CD4-positive, alpha-beta T cell (primary cell): ENCODE results near the gene MCC. TPM values are rescaled to one million over a fixed set of nuclear protein-coding genes. Genes with fewer than 3 reads are reported as not detected.

Source experiments
- ATAC-seq: fragments of 200-7000 bp; cut with Tn5 transposase; one replicate; pipeline ENCODE4 v1.10.0; 2022; ENCODE audit warnings: mild to moderate bottlenecking; ENCODE audit not compliant: poor library complexity
- CTCF ChIA-PET: fragments of 350-600 bp; sonication (Branson Sonifier 250); formaldehyde crosslinking; loops from one replicate; lab custom pipeline; 2021; ENCODE audit warnings: antibody characterized with exemption, inconsistent platforms; lab: Charles Lee
- POLR2A ChIA-PET: fragments of 350-600 bp; sonication (Branson Sonifier 250); formaldehyde crosslinking; loops from one replicate; lab custom pipeline; 2021; ENCODE audit warnings: antibody characterized with exemption, inconsistent platforms; lab: Charles Lee
- DNase-seq, 14 experiments: peaks; one replicate each; pipeline ENCODE4 v3.0.0-alpha.2; 2013 to 2020; ENCODE audit warnings: mixed read lengths in 2 of 14
- H3K27ac ChIP-seq, 2 donors: one replicate each; pipeline versions ENCODE4 v1.5.1 to v1.7.0; 2013; ENCODE audit warnings: low read length in 2 of 2, low read depth in 1 of 2, mild to moderate bottlenecking in 1 of 2
- H3K27me3 ChIP-seq, 2 experiments: 1 replicate in 1 of 2; 2 replicates in 1 of 2; pipeline versions ENCODE4 v1.6.1 to v1.7.0; 2013; ENCODE audit warnings: low read length in 2 of 2, control low read depth in 1 of 2, mild to moderate bottlenecking in 1 of 2, moderate library complexity in 1 of 2; ENCODE audit not compliant: insufficient read depth in 2 of 2, control insufficient read depth in 1 of 2
- H3K36me3 ChIP-seq: one replicate; pipeline ENCODE4 v1.6.1; 2013; ENCODE audit warnings: low read length, control low read depth; ENCODE audit not compliant: insufficient read depth
- H3K4me1 ChIP-seq: one replicate; pipeline ENCODE4 v1.6.1; 2013; ENCODE audit warnings: low read length, control low read depth; ENCODE audit not compliant: insufficient read depth
- H3K4me3 ChIP-seq: one replicate; pipeline ENCODE4 v1.5.1; 2013; ENCODE audit warnings: mild to moderate bottlenecking, low read length, moderate library complexity
- H3K9me3 ChIP-seq, 2 experiments: 1 replicate in 1 of 2; 2 replicates in 1 of 2; pipeline versions ENCODE4 v1.6.1 to v1.7.0; 2013; ENCODE audit warnings: low read length in 2 of 2, mild to moderate bottlenecking in 2 of 2, control low read depth in 1 of 2, moderate library complexity in 1 of 2; ENCODE audit not compliant: control insufficient read depth in 1 of 2, insufficient read depth in 1 of 2
- H3K27ac Mint-ChIP-seq: one replicate; pipeline ENCODE4 v1.8.0; 2020; ENCODE audit warnings: mixed read lengths
- H3K27me3 Mint-ChIP-seq: one replicate; pipeline ENCODE4 v1.8.0; 2021; ENCODE audit warnings: mixed read lengths
- H3K36me3 Mint-ChIP-seq: one replicate; pipeline ENCODE4 v1.8.0; 2021; ENCODE audit warnings: low read depth, mixed read lengths
- H3K4me1 Mint-ChIP-seq: one replicate; pipeline ENCODE4 v1.8.0; 2021; ENCODE audit warnings: low read depth, mixed read lengths
- H3K4me3 Mint-ChIP-seq: one replicate; pipeline ENCODE4 v1.8.0; 2020; ENCODE audit warnings: mild to moderate bottlenecking, mixed read lengths
- H3K9me3 Mint-ChIP-seq: one replicate; pipeline ENCODE4 v1.8.0; 2020; ENCODE audit warnings: mixed read lengths
- intact Hi-C, 2 experiments: fragments of 100-400 bp; cut with DNase I in 1 of 2; cut with micrococcal nuclease in 1 of 2; formaldehyde crosslinking; loops; one replicate each; pipeline versions ENCODE4 v1.15.1 to v1.9.0; 2023 to 2025; cut with DNase I, micrococcal nuclease
- total RNA-seq, 174 experiments: library from RNA in 2 of 174; stranded (reverse) in 2 of 174; gene quantifications; one replicate each; pipeline ENCODE4 v1.2.3 and lab custom pipeline; 2021 to 2026
- TF ChIP-seq, protein P1 (sequence below): fragments of 200-600 bp; IDR thresholded peaks from one replicate; pipeline ENCODE4 v1.8.0; 2022; ENCODE audit warnings: antibody characterized with exemption, mild to moderate bottlenecking

Gene MCC
- total RNA-seq, 2 experiments from 2014 or later, result 3.2 to 3.3 TPM

DNA sequence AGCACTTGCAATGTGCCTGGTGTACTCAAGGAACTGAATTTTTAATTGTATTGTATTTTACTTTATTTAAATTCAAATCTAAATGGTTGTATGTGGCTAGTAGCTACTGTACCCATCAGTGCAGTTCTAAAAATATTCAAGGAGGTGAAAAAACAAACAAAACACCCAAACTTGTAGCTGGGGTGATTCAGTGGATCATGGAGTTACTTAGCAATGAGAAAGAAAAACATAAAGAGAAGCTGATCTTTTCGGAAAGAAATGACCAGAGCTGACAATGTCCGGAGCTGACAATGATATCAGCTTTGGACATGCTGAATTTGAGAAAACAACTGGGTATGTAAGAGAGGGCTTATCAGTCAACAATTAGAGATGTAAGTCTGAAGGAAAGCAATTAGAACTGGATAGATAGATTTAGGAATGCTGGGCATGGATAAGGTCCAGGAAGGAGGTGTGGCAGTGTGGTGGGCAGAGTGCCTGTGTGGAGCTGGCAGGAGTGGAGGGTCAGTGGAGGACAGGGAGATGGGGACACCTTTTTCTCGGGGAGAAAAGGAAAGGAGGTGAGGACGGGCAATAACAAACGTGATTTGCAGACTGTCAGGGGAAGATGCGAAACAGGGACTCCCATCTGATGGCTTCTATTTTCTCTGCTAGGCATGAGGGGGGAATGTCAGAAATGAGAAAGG is 398.5 kb downstream of the MCC start:
- H3K9me3 Mint-ChIP-seq, result no peaks in the 10 kb centered on the region
- no peak overlapping the region for H3K27ac ChIP-seq
- H3K27me3 ChIP-seq, result no peaks in the 10 kb centered on the region
- intact Hi-C loops, result no loop called here
- H3K4me3 ChIP-seq, result no peak overlapping the region
- H3K4me1 Mint-ChIP-seq, result peaks cover 14% of the 10 kb centered on the region
- no peaks in the 10 kb centered on the region for H3K9me3 ChIP-seq
- ChIA-PET POLR2A (no interaction called here), CTCF (no interaction called here)
- ATAC-seq, result no peak
- H3K4me3 Mint-ChIP-seq, result no peak overlapping the region
- no peak for DNase-seq
- no peak overlapping the region for H3K27ac Mint-ChIP-seq
- H3K36me3 ChIP-seq, result peaks cover 2% of the 10 kb centered on the region
- no peaks in the 10 kb centered on the region for H3K4me1 ChIP-seq
- no peaks in the 10 kb centered on the region for H3K27me3 Mint-ChIP-seq
- TF ChIP-seq, protein P1, sequence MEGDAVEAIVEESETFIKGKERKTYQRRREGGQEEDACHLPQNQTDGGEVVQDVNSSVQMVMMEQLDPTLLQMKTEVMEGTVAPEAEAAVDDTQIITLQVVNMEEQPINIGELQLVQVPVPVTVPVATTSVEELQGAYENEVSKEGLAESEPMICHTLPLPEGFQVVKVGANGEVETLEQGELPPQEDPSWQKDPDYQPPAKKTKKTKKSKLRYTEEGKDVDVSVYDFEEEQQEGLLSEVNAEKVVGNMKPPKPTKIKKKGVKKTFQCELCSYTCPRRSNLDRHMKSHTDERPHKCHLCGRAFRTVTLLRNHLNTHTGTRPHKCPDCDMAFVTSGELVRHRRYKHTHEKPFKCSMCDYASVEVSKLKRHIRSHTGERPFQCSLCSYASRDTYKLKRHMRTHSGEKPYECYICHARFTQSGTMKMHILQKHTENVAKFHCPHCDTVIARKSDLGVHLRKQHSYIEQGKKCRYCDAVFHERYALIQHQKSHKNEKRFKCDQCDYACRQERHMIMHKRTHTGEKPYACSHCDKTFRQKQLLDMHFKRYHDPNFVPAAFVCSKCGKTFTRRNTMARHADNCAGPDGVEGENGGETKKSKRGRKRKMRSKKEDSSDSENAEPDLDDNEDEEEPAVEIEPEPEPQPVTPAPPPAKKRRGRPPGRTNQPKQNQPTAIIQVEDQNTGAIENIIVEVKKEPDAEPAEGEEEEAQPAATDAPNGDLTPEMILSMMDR, result no peak
- H3K36me3 Mint-ChIP-seq, result no peaks in the 10 kb centered on the region

DNA sequence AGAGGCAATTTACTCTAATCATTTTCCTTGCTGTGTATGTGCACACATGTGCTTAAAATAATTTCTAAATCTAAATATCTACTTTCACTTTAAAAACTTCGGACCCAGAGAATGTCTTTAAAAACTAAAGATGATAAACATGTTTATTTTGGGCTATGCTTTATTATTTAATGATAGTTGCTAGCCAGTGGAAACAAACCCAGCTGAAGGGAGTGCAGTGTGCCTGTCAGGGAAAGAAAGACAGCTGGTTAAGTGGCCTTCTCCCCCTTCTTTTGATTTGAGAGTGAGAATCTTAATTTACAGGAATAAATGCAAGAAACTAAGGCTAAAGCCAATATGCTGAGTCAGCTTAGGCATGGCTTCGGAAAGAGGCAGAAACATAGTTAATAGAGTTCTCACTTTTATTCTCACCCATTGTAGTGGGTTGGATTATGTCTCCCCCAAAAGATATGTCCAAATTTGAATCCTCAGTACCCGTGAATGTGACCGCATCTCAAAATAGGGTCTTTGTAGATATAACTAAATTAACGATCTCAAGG is 400.2 kb downstream of the MCC start:
- Histone ChIP-seq H3K27me3 (no peaks in the 10 kb centered on the region), H3K36me3 (peaks cover 3% of the 10 kb centered on the region), H3K27ac (no peak overlapping the region), H3K4me1 (no peaks in the 10 kb centered on the region), H3K9me3 (no peaks in the 10 kb centered on the region), H3K4me3 (no peak overlapping the region)
- Mint-ChIP-seq H3K27me3 (no peaks in the 10 kb centered on the region), H3K4me3 (no peak overlapping the region), H3K36me3 (peaks cover 8% of the 10 kb centered on the region), H3K9me3 (no peaks in the 10 kb centered on the region), H3K27ac (no peak overlapping the region), H3K4me1 (peaks cover 14% of the 10 kb centered on the region)
- no peak for DNase-seq
- TF ChIP-seq, protein P1, result no peak
- ChIA-PET CTCF (no interaction called here), POLR2A (no interaction called here)
- intact Hi-C loops, result no loop called here
- no peak for ATAC-seq

DNA sequence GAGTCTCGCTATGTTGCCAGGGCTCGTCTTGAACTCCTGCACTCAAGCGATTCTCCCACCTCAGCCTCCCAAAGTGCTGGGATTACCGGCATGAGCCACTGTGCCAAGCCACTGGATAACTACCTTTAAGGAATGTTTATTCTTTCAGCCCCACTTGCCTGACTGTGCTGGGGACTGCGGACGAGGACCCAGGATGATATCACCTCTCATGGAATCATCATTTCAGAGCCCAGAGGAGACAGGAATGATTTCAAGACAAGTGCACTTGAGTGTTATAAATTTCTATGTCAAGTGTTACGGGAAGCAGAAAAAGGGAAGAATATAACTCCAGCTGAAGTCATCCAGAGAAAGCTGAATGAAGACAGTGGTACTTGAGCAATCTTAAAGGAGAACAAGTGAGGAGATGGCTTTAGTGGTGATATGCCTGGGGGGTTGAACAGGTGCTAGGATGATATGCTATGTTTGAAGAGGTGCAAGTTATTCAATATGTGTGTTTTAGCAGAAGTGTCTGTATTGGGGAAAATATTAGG is 402.3 kb downstream of the MCC start:
- H3K27me3 ChIP-seq, result no peaks in the 10 kb centered on the region
- no peak for DNase-seq
- ChIA-PET POLR2A (no interaction called here), CTCF (no interaction called here)
- H3K27ac ChIP-seq, result no peak overlapping the region
- H3K36me3 ChIP-seq, result peaks cover 3% of the 10 kb centered on the region
- Mint-ChIP-seq H3K27me3 (no peaks in the 10 kb centered on the region), H3K27ac (no peak overlapping the region), H3K4me3 (no peak overlapping the region), H3K4me1 (peaks cover 12% of the 10 kb centered on the region), H3K36me3 (peaks cover 13% of the 10 kb centered on the region), H3K9me3 (no peaks in the 10 kb centered on the region)
- H3K4me1 ChIP-seq, result no peaks in the 10 kb centered on the region
- TF ChIP-seq, protein P1, result no peak
- no peak for ATAC-seq
- no peaks in the 10 kb centered on the region for H3K9me3 ChIP-seq
- no peak overlapping the region for H3K4me3 ChIP-seq
- intact Hi-C loops, result no loop called here
